DND-41 (cell line): ENCODE measurements around the gene KRTAP1-4.

ENCODE experiments used
- CTCF ChIP-seq: IDR thresholded peaks from 2 replicates; pipeline ENCODE4 v1.5.1; 2012; ENCODE audit warnings: borderline replicate concordance, low read length, moderate library complexity, mild to moderate bottlenecking; ENCODE audit not compliant: poor library complexity, severe bottlenecking; ENCODE audit errors: extremely low read depth
- EZH2 ChIP-seq: IDR thresholded peaks from 3 replicates; pipeline ENCODE4 v1.6.1; 2012; ENCODE audit warnings: borderline replicate concordance, low read depth, mild to moderate bottlenecking, moderate library complexity, low read length, inconsistent platforms; ENCODE audit not compliant: severe bottlenecking

- no peak for TF ChIP-seq CTCF
- TF ChIP-seq EZH2, result no peak
Measured at GRCh38 chr17:41067281-41067680, 37.3 kb upstream of the KRTAP1-4 start.
